IMR-90 (cell line): ENCODE data around the gene DLGAP4. TPM values are rescaled to one million over a fixed set of nuclear protein-coding genes. Genes with fewer than 3 reads are reported as not detected.

Experiments used
- ATAC-seq: fragments of 200-7000 bp; cut with Tn5 transposase; 2 replicates; pipeline ENCODE4 v1.9.1; 2020; ENCODE audit warnings: low read depth, mild to moderate bottlenecking, moderate library complexity
- BruUV-seq: library from RNA; stranded (reverse); fragments of 400-500 nt; replicated peaks from 2 replicates; lab custom pipeline; 2021; lab: Mats Ljungman, UMichigan
- CTCF ChIA-PET: fragments of 300-600 bp; formaldehyde crosslinking; extraction: SDS; loops from one replicate; lab custom pipeline; 2021; ENCODE audit warnings: antibody characterized with exemption; lab: Yijun Ruan, JAX
- POLR2A ChIA-PET: fragments of 300-600 bp; sonication (Branson Sonifier 250); formaldehyde crosslinking; loops from one replicate; lab custom pipeline; 2022; ENCODE audit warnings: antibody characterized with exemption; ENCODE audit not compliant: unreplicated experiment; lab: Charles Lee
- DNase-seq: peaks from one replicate; pipeline ENCODE4 v3.0.0; 2013
- H2AFZ ChIP-seq: replicated peaks from 2 replicates; pipeline ENCODE3; 2013; ENCODE audit warnings: low read length, mild to moderate bottlenecking; ENCODE audit not compliant: poor library complexity
- H2AK5ac ChIP-seq: 2 replicates; pipeline ENCODE4 v1.6.1; 2013; ENCODE audit warnings: low read depth, low read length, inconsistent platforms
- H2AK9ac ChIP-seq: replicated peaks from 2 replicates; pipeline ENCODE3; 2013; ENCODE audit warnings: mild to moderate bottlenecking, low read depth, low read length, moderate library complexity; ENCODE audit not compliant: poor library complexity
- H2BK120ac ChIP-seq: 2 replicates; pipeline ENCODE4 v1.6.1; 2013; ENCODE audit warnings: low read depth, low read length, inconsistent platforms
- H2BK15ac ChIP-seq: 3 replicates; pipeline ENCODE4 v1.6.1; 2013; ENCODE audit warnings: low read depth, low read length, inconsistent platforms
- H2BK20ac ChIP-seq: 2 replicates; pipeline ENCODE4 v1.6.1; 2013; ENCODE audit warnings: low read depth, mild to moderate bottlenecking, inconsistent platforms, low read length, moderate library complexity
- H2BK5ac ChIP-seq: 2 replicates; pipeline ENCODE4 v1.6.1; 2013; ENCODE audit warnings: mild to moderate bottlenecking, low read depth, low read length, inconsistent platforms; ENCODE audit not compliant: poor library complexity, severe bottlenecking
- H3K14ac ChIP-seq: replicated peaks from 2 replicates; pipeline ENCODE4 v1.6.1; 2013; ENCODE audit warnings: low read depth, low read length, inconsistent platforms
- H3K18ac ChIP-seq: 2 replicates; pipeline ENCODE4 v1.6.1; 2013; ENCODE audit warnings: low read depth, low read length, control low read depth
- H3K23ac ChIP-seq: 2 replicates; pipeline ENCODE4 v1.6.1; 2013; ENCODE audit warnings: low read depth, low read length, inconsistent platforms
- H3K27ac ChIP-seq: 2 replicates; pipeline ENCODE4 v1.5.1; 2013; ENCODE audit warnings: mild to moderate bottlenecking, control low read depth, low read length; ENCODE audit not compliant: insufficient read depth
- H3K27me3 ChIP-seq: 2 replicates; pipeline ENCODE4 v1.6.1; 2013; ENCODE audit warnings: low read length; ENCODE audit not compliant: control insufficient read depth, insufficient read depth
- H3K36me3 ChIP-seq: 2 replicates; pipeline ENCODE4 v1.6.1; 2013; ENCODE audit warnings: low read length, mixed read lengths; ENCODE audit not compliant: control insufficient read depth, insufficient read depth
- H3K4ac ChIP-seq: 2 replicates; pipeline ENCODE4 v1.6.1; 2013; ENCODE audit warnings: low read depth, low read length, inconsistent platforms
- H3K4me1 ChIP-seq: 2 replicates; pipeline ENCODE4 v1.6.1; 2013; ENCODE audit warnings: low read length, mixed read lengths; ENCODE audit not compliant: control insufficient read depth, insufficient read depth
- H3K4me2 ChIP-seq: 2 replicates; pipeline ENCODE4 v1.6.1; 2013; ENCODE audit warnings: low read depth, mild to moderate bottlenecking, control low read depth, low read length, moderate library complexity
- H3K4me3 ChIP-seq: 2 replicates; pipeline ENCODE4 v1.5.1; 2013; ENCODE audit warnings: low read depth, mild to moderate bottlenecking, control low read depth, low read length, moderate library complexity; ENCODE audit not compliant: insufficient read depth
- H3K56ac ChIP-seq: 2 replicates; pipeline ENCODE4 v1.6.1; 2013; ENCODE audit warnings: low read length, inconsistent platforms; ENCODE audit not compliant: insufficient read depth; ENCODE audit errors: extremely low read depth
- H3K79me1 ChIP-seq, 2 experiments: 2 replicates each; pipeline ENCODE4 v1.6.1; 2013; ENCODE audit warnings: low read length in 2 of 2, inconsistent platforms in 1 of 2, low read depth in 1 of 2
- H3K9ac ChIP-seq: 2 replicates; pipeline ENCODE4 v1.6.1; 2013; ENCODE audit warnings: low read depth, low read length, control low read depth
- H3K9me1 ChIP-seq: 2 replicates; pipeline ENCODE4 v1.6.1; 2013; ENCODE audit warnings: low read length, inconsistent platforms; ENCODE audit not compliant: insufficient read depth
- H3K9me3 ChIP-seq: 2 replicates; pipeline ENCODE4 v1.6.1; 2013; ENCODE audit warnings: low read length; ENCODE audit not compliant: control insufficient read depth, insufficient read depth
- H4K20me1 ChIP-seq: 2 replicates; pipeline ENCODE4 v1.6.1; 2013; ENCODE audit warnings: low read length, inconsistent platforms; ENCODE audit not compliant: insufficient read depth
- H4K5ac ChIP-seq: 2 replicates; pipeline ENCODE4 v1.6.1; 2013; ENCODE audit warnings: mild to moderate bottlenecking, low read depth, low read length, control low read depth
- H4K8ac ChIP-seq, 2 experiments: 2 replicates each; pipeline ENCODE4 v1.6.1; 2013; ENCODE audit warnings: low read depth in 2 of 2, low read length in 2 of 2, control low read depth in 1 of 2, inconsistent platforms in 1 of 2
- H4K91ac ChIP-seq: 2 replicates; pipeline ENCODE4 v1.6.1; 2013; ENCODE audit warnings: low read depth, low read length, inconsistent platforms; ENCODE audit not compliant: insufficient read depth
- BHLHE40 ChIP-seq: fragments of 150-350 bp; IDR thresholded peaks from 2 replicates; pipeline ENCODE4 v1.6.1; 2016; ENCODE audit warnings: mild to moderate bottlenecking, low read depth, low read length
- CEBPB ChIP-seq: IDR thresholded peaks from 2 replicates; pipeline ENCODE4 v1.6.1; 2012; ENCODE audit warnings: low read depth, low read length, improper control_type of control experiment
- CHD1 ChIP-seq: IDR thresholded peaks from 2 replicates; pipeline ENCODE4 v1.6.1; 2012; ENCODE audit warnings: low read depth, low read length, improper control_type of control experiment
- MAFK ChIP-seq: IDR thresholded peaks from 2 replicates; pipeline ENCODE4 v1.6.1; 2012; ENCODE audit warnings: low read depth, low read length, improper control_type of control experiment
- MAZ ChIP-seq: IDR thresholded peaks from 2 replicates; pipeline ENCODE4 v1.6.1; 2012; ENCODE audit warnings: low read depth, mild to moderate bottlenecking, low read length, improper control_type of control experiment, moderate library complexity, borderline replicate concordance
- MXI1 ChIP-seq: IDR thresholded peaks from 2 replicates; pipeline ENCODE4 v1.6.1; 2012; ENCODE audit warnings: low read depth, mild to moderate bottlenecking, low read length, moderate library complexity, borderline replicate concordance
- NFE2L2 ChIP-seq: fragments of 150-350 bp; IDR thresholded peaks from 2 replicates; pipeline ENCODE4 v1.6.1; 2016; ENCODE audit warnings: low read depth, mild to moderate bottlenecking, low read length
- POLR2A ChIP-seq: IDR thresholded peaks from 2 replicates; pipeline ENCODE4 v1.6.1; 2012; ENCODE audit warnings: mild to moderate bottlenecking, low read depth, low read length
- RAD21 ChIP-seq: IDR thresholded peaks from 2 replicates; pipeline ENCODE4 v1.6.1; 2012; ENCODE audit warnings: low read length, improper control_type of control experiment
- RCOR1 ChIP-seq: IDR thresholded peaks from 2 replicates; pipeline ENCODE4 v1.6.1; 2012; ENCODE audit warnings: mild to moderate bottlenecking, low read length, improper control_type of control experiment; ENCODE audit not compliant: insufficient replicate concordance
- RFX5 ChIP-seq: IDR thresholded peaks from 2 replicates; pipeline ENCODE4 v1.8.0; 2012; ENCODE audit warnings: low read depth, mild to moderate bottlenecking, low read length, moderate library complexity
- SMC3 ChIP-seq: fragments of 150-350 bp; IDR thresholded peaks from 2 replicates; pipeline ENCODE4 v1.6.1; 2016; ENCODE audit warnings: low read depth, mild to moderate bottlenecking, antibody characterized with exemption, low read length, moderate library complexity
- WGBS, 2 experiments: methylation state at CpG; one replicate each; pipeline versions ENCODE4 v1.1.5 to v1.1.7; 2013; ENCODE audit warnings: missing lambda C conversion rate in 2 of 2; ENCODE audit not compliant: insufficient read length in 1 of 2; ENCODE audit errors: extremely low coverage in 2 of 2; 5-methylcytosine and 5-hydroxymethylcytosine counted together
- dilution Hi-C: fragments of 300-500 bp; cut with HindIII; formaldehyde crosslinking; loops from one replicate; pipeline ENCODE4 v1.14.3; 2018; ENCODE audit warnings: low sequenced_read_pairs; ENCODE audit not compliant: unreplicated experiment
- in situ Hi-C: fragments of 300-500 bp; cut with MboI; formaldehyde crosslinking; loops from 3 replicates; pipeline ENCODE4 v1.14.3; 2019; ENCODE audit warnings: low sequenced_read_pairs, inconsistent platforms, mixed read lengths
- intact Hi-C: fragments of 100-400 bp; cut with micrococcal nuclease; formaldehyde crosslinking; loops from 2 replicates; pipeline ENCODE4 v1.10.0; 2022
- polyA plus RNA-seq, 3 experiments: library from polyadenylated mRNA; depleted of rRNA; stranded (reverse); fragments of >200 nt; gene quantifications; 2 replicates each; pipeline ENCODE4 v1.2.3, GENCODE V29; 2012; ENCODE audit warnings: low replicate concordance in 1 of 3
- total RNA-seq: library from RNA; depleted of rRNA; stranded (reverse); fragments of >200 nt; gene quantifications from 2 replicates; pipeline ENCODE4 v1.2.3, GENCODE V29; 2012
- TF ChIP-seq, protein P1 (sequence below): fragments of 150-350 bp; IDR thresholded peaks from 2 replicates; pipeline ENCODE4 v1.6.1; 2016; ENCODE audit warnings: low read depth, mild to moderate bottlenecking, low read length, moderate library complexity, borderline replicate concordance

Gene DLGAP4
- total and polyA plus RNA-seq, 2 of the 4 experiments (the other 2 are of a cell fraction): 32.3 to 73.2 TPM

DNA sequence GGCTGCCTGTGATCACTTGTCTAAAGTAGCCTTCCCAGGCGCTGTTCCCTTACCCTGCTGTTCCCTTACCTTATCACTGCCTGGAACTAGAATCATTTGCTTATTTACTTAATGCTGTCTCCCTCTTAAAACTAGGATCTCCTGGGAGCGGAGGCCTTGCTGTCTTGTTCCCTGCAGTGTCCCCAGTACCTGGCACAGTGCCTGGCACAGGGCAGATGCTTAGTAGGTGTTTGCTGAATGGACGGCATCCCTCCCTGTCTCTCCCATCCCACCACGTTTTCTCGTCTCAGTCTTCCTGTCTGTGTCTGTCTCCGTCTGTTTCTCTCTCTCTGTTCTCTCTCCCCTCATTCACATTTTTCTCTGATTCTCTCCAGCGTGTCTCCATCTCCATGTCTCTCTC is 135.3 kb downstream of the DLGAP4 start:
- Histone ChIP-seq H3K9me1 (no peaks in the 10 kb centered on the region), H2BK20ac (no peak overlapping the region), H3K14ac (no peak overlapping the region), H3K23ac (no peak overlapping the region), H3K79me1 (no peaks in the 10 kb centered on the region), H4K20me1 (no peaks in the 10 kb centered on the region), H3K56ac (no peak overlapping the region), H3K27ac (no peak overlapping the region), H3K9me3 (no peaks in the 10 kb centered on the region), H2AFZ (no peak overlapping the region), H3K36me3 (no peaks in the 10 kb centered on the region), H3K4ac (no peak overlapping the region), H3K9ac (no peak overlapping the region), H2BK15ac (no peak overlapping the region), H3K4me3 (no peak overlapping the region), H3K4me1 (no peaks in the 10 kb centered on the region), H3K18ac (no peak overlapping the region), H4K91ac (no peak overlapping the region), H4K5ac (no peak overlapping the region), H4K8ac (no peak overlapping the region), H3K4me2 (no peak overlapping the region), H2AK5ac (no peak overlapping the region), H2BK5ac (no peak overlapping the region), H3K27me3 (peaks cover 32% of the 10 kb centered on the region), H2BK120ac (no peak overlapping the region), H2AK9ac (no peak overlapping the region)
- dilution Hi-C loops (no loop called here), in situ Hi-C loops (loop anchor here (5.0 to 25.0 kb wide), 2 partner anchors 234 to 454 kb away; no protein-coding TSS in a partner anchor), intact Hi-C loops (no loop called here)
- no TSS peak for BruUV-seq
- ChIA-PET CTCF (no interaction called here), POLR2A (no interaction called here)
- TF ChIP-seq, protein P1, sequence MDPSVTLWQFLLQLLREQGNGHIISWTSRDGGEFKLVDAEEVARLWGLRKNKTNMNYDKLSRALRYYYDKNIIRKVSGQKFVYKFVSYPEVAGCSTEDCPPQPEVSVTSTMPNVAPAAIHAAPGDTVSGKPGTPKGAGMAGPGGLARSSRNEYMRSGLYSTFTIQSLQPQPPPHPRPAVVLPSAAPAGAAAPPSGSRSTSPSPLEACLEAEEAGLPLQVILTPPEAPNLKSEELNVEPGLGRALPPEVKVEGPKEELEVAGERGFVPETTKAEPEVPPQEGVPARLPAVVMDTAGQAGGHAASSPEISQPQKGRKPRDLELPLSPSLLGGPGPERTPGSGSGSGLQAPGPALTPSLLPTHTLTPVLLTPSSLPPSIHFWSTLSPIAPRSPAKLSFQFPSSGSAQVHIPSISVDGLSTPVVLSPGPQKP: no peak
- TF ChIP-seq MAZ (no peak), BHLHE40 (no peak), NFE2L2 (no peak), SMC3 (no peak), POLR2A (no peak), RAD21 (no peak), MAFK (no peak), RFX5 (no peak), RCOR1 (no peak), MXI1 (no peak), CHD1 (no peak), CEBPB (no peak)
- 16% methylated on average over 3 of the region's 7 CpGs; no CpG with 5 or more reads in 1 of the 2 experiments for WGBS, 2 experiments
- DNase-seq (no peak), ATAC-seq (no peak)
